Measurements from ENCODE around the gene CDKN2B-AS1. TPM values are rescaled to one million over a fixed set of nuclear protein-coding genes. Genes with fewer than 3 reads are reported as not detected.

Gene CDKN2B-AS1
- total RNA-seq, 1 experiment from 2014 or later = not detected

- Histone ChIP-seq H2BK15ac (ENCODE audit: low read depth, low read length) (no peak overlapping the region), H4K91ac (ENCODE audit: insufficient read length, low read depth, low read length) (no peak overlapping the region), H4K8ac (replicated peaks; ENCODE audit: insufficient read length, low read depth, low read length) (no peak overlapping the region), H2AK5ac (ENCODE audit: insufficient read length, low read length) (no peak overlapping the region), H3K79me2 (ENCODE audit: insufficient read depth, low read length) (no peaks in the 10 kb centered on the region), H4K5ac (ENCODE audit: insufficient read length, low read depth, low read length) (no peak overlapping the region), H3K4me2 (ENCODE audit: insufficient read depth, insufficient read length, low read length) (peak overlapping the region; percentile 87), H3K79me1 (ENCODE audit: insufficient read depth, low read depth, low read length, poor library complexity, severe bottlenecking) (no peaks in the 10 kb centered on the region), H3K9ac (ENCODE audit: extremely low read depth, insufficient read length, low read length) (no peak overlapping the region), H3K23ac (ENCODE audit: insufficient read length, low read depth, low read length) (no peak overlapping the region), H2BK120ac (ENCODE audit: low read depth, low read length, poor library complexity, severe bottlenecking) (no peak overlapping the region), H3K56ac (ENCODE audit: insufficient read length, low read depth, low read length) (no peak overlapping the region), H2BK5ac (ENCODE audit: insufficient read length, low read length) (no peak overlapping the region), H3K27ac (ENCODE audit: insufficient read length, low read depth, low read length) (no peak overlapping the region), H4K20me1 (ENCODE audit: control insufficient read depth, insufficient read depth, insufficient read length) (peaks cover 4% of the 10 kb centered on the region), H2BK20ac (ENCODE audit: low read depth, low read length, poor library complexity, severe bottlenecking) (no peak overlapping the region), H3K4me1 (ENCODE audit: insufficient read depth, low read length) (peaks cover 4% of the 10 kb centered on the region; the same call in 1 of the 2 replicates), H3K14ac (ENCODE audit: insufficient read depth, low read length) (no peak overlapping the region), H3K23me2 (ENCODE audit: insufficient read length, low read depth, low read length, poor library complexity, severe bottlenecking) (peaks cover 17% of the 10 kb centered on the region), H2AFZ (ENCODE audit: low read length) (no peak overlapping the region), H3K4ac (ENCODE audit: low read depth, low read length) (no peak overlapping the region), H3K18ac (ENCODE audit: insufficient read length, low read depth, low read length) (no peak overlapping the region), H3K27me3 (ENCODE audit: insufficient read depth, low read length) (peaks cover 38% of the 10 kb centered on the region; the same call in 1 of the 2 replicates), H2BK12ac (ENCODE audit: insufficient read length, low read depth, low read length) (no peak overlapping the region), H3T11ph (ENCODE audit: low read length) (no peak overlapping the region), H3K9me3 (ENCODE audit: control insufficient read depth, low read depth, low read length) (no peaks in the 10 kb centered on the region)
- Mint-ChIP-seq H3K36me3 (ENCODE audit: insufficient read depth in 1 of 3, low read depth in 3 of 3) (no peaks in the 10 kb centered on the region), H3K27me3 (ENCODE audit: low read depth) (peaks cover 90% of the 10 kb centered on the region), H3K4me1 (peaks cover 28 to 44% of the 10 kb centered on the region in 2 experiments), H3K27ac (no peak overlapping the region), H3K4me3 (peak overlapping the region; percentile 67 to 82), H3K9me3 (no peaks in the 10 kb centered on the region)
- no CpG with 5 or more reads among the region's 56 CpGs for WGBS (ENCODE audit: extremely low coverage, insufficient read length, low lambda C conversion rate)
- peak; percentile 76 for DNase-seq
- TF ChIP-seq, protein P1, sequence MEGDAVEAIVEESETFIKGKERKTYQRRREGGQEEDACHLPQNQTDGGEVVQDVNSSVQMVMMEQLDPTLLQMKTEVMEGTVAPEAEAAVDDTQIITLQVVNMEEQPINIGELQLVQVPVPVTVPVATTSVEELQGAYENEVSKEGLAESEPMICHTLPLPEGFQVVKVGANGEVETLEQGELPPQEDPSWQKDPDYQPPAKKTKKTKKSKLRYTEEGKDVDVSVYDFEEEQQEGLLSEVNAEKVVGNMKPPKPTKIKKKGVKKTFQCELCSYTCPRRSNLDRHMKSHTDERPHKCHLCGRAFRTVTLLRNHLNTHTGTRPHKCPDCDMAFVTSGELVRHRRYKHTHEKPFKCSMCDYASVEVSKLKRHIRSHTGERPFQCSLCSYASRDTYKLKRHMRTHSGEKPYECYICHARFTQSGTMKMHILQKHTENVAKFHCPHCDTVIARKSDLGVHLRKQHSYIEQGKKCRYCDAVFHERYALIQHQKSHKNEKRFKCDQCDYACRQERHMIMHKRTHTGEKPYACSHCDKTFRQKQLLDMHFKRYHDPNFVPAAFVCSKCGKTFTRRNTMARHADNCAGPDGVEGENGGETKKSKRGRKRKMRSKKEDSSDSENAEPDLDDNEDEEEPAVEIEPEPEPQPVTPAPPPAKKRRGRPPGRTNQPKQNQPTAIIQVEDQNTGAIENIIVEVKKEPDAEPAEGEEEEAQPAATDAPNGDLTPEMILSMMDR (conservative IDR thresholded peaks at IDR 0.05) = no peak
Observed at GRCh38 chr9:21995006-21995665, 545 bp downstream of the CDKN2B-AS1 start.

All from H9 (cell line).